HEK293T (cell line): Measurements from ENCODE around the gene DYNLRB1.

Experiments
- CTBP1 ChIP-seq: fragments of 450-650 bp; IDR thresholded peaks from 2 replicates; pipeline ENCODE4 v1.6.1; 2016; ENCODE audit warnings: borderline replicate concordance
- ELF4 ChIP-seq: fragments of 450-650 bp; IDR thresholded peaks from 2 replicates; pipeline ENCODE4 v1.6.1; 2017; ENCODE audit warnings: antibody characterized with exemption
- FOXA1 ChIP-seq: fragments of 450-650 bp; IDR thresholded peaks from 2 replicates; pipeline ENCODE4 v1.6.1; 2016; ENCODE audit warnings: mild to moderate bottlenecking
- HDGF ChIP-seq: fragments of 450-650 bp; IDR thresholded peaks from 2 replicates; pipeline ENCODE4 v1.6.1; 2017; ENCODE audit warnings: antibody characterized with exemption, borderline replicate concordance
- L3MBTL2 ChIP-seq: fragments of 450-650 bp; conservative IDR thresholded peaks from 2 replicates; pipeline ENCODE4 v1.6.1; 2016; ENCODE audit warnings: mild to moderate bottlenecking
- LEF1 ChIP-seq: fragments of 450-650 bp; IDR thresholded peaks from 2 replicates; pipeline ENCODE4 v1.6.1; 2017; ENCODE audit warnings: mild to moderate bottlenecking, borderline replicate concordance
- SP1 ChIP-seq: fragments of 450-650 bp; IDR thresholded peaks from 2 replicates; pipeline ENCODE4 v1.6.1; 2017
- SUZ12 ChIP-seq: fragments of 450-650 bp; IDR thresholded peaks from 2 replicates; pipeline ENCODE4 v1.6.1; 2016; ENCODE audit warnings: mild to moderate bottlenecking
- TARDBP ChIP-seq: fragments of 450-650 bp; IDR thresholded peaks from 2 replicates; pipeline ENCODE4 v1.6.1; 2016
- ZNF384 ChIP-seq: fragments of 450-650 bp; IDR thresholded peaks from 2 replicates; pipeline ENCODE4 v1.6.1; 2016
- TF ChIP-seq, protein P1 (sequence below): fragments of 450-650 bp; IDR thresholded peaks from 2 replicates; pipeline ENCODE4 v1.6.1; 2016

DNA sequence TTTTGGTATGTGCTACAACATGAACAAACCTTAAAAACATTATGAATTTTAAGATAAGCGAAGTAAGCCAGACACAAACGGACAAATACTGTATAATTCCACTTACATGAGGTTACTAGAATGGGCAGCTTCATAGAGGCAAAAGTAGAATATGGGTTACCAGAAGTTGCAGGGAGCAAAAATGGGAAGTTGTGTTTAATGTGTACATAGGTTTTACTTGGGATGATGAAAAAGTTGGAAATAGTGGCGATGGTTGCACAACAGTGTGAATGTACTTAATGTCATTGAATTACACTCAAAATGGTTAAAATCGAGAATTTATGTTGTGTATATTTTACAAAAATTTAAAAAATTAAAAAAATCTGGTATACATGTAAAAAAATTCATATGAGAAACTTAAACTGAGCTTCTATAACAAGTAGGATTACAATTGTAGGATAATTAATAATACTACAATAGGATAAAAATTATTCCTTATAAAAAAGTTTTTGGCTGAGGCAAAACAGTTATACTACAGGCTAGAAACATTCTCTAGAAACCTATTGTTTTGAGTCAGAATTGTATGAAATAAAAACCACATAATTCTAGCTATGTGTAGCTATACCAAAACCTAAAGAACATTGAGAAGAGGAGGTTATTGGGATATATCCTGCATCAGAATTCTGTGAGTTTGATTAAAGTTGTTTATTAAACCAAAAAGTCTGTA lies 24.8 kb upstream of the DYNLRB1 start:
- TF ChIP-seq SUZ12 (no peak), CTBP1 (no peak), FOXA1 (no peak), L3MBTL2 (no peak), SP1 (no peak), ELF4 (no peak), ZNF384 (no peak), HDGF (no peak), TARDBP (no peak), LEF1 (no peak)
- TF ChIP-seq, protein P1, sequence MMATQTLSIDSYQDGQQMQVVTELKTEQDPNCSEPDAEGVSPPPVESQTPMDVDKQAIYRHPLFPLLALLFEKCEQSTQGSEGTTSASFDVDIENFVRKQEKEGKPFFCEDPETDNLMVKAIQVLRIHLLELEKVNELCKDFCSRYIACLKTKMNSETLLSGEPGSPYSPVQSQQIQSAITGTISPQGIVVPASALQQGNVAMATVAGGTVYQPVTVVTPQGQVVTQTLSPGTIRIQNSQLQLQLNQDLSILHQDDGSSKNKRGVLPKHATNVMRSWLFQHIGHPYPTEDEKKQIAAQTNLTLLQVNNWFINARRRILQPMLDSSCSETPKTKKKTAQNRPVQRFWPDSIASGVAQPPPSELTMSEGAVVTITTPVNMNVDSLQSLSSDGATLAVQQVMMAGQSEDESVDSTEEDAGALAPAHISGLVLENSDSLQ, result no peak
